ENCODE results near the gene MAB21L1. TPM values are rescaled to one million over a fixed set of nuclear protein-coding genes. Genes with fewer than 3 reads are reported as not detected.
A peak's percentile ranks its signal among the peaks of the same experiment; 100 is the strongest.

MAB21L1 gene
- total RNA-seq, 1 donor from 2014 or later, result not detected

GRCh38 chr13:35479706-35480105, 3.2 kb upstream of the MAB21L1 start:
- DNase-seq (ENCODE audit: low read depth in 2 of 2), result no peak

DNA sequence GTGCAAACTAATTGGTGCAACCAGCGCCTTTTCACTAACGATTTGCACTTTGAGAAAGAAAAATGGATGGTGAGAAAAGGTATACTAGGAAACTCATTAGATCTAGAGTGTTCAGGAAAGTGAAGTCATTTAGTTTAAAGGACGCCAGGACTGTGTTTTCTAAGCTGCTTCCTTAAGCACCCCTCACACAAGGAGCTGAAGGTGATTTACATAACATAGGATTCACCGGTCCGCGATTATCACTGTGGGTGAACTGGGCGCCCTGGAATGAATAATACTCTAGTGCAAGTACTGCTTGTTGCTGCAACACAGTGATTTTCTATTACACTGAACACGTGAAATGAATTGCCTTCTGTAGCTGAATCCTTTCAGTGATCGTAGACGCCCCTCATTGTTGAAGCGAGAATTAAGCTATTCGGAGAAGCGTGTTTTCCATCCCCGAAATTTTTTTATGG, 2.6 kb upstream of the MAB21L1 start:
- no peak for DNase-seq (ENCODE audit: low read depth in 2 of 2)

DNA sequence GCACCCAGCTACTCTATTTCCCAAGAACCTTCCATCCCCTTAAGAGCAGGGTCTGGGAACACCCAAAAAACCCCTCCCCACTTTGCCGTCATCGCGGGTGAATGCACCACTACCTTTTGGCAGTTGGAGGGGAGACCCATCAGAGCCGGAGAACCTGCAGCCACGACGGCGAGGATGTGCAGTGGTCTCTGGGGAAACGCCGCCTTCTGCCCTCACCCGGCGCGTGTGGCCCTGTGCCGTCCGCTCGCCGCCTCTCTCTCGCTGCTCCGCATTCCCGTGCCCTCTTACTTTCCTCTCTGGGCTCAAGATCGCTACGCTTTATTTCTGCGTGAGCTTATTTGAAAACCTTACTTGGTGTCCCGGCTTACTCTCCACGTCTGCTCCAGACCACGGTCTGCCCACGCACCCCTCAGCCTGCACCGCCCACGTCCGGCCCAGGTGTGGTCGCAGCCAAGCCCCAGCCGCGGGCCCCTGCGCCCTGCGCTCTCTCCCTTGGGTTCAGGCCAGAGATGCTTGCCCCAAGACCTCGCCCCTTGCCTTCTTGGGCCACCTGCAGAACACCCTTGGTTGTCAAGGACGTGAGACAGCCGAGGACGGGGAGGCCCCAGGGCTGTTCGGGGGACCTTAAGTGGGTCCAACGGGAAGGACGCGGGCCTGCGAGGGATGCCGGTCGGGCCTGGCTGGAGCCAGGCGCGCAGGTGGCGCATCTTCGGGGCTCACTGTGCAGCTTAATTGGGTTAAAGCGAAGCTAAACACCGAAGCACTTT, 2.0 kb upstream of the MAB21L1 start:
- DNase-seq (ENCODE audit: low read depth in 2 of 2), result no peak

DNA sequence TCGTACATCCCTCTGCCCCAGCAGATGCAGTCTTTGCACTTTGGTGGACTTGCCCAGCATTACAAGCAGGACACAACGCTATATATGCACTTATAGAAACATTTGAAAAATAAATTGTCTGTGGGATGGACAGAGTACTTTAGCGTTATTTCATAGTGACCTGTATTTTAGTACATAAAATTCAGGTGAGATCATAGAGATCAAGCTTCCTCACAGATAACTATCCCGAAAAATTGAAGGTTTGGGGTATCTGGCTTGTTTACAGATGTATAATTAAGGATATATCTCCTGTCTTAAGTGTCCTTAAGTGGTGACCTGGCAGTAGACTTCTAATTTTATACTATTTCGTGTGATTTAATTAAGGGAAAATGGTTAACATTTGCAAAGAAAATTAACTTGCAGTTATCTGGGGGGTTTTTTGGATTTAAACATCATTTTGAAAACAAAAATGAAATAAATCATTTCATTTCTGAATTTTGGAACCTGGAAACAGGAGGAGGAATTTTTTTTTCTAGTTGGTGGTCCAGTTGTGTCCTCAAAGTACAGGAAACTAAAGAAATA, 977 bp upstream of the MAB21L1 start:
- DNase-seq (ENCODE audit: low read depth in 2 of 2), result no peak

- peak in 1 of 2 donors; percentile 1 for DNase-seq (ENCODE audit: low read depth in 2 of 2)
Observed at GRCh38 chr13:35475212-35475959, 1.1 kb downstream of the MAB21L1 start.

DNA sequence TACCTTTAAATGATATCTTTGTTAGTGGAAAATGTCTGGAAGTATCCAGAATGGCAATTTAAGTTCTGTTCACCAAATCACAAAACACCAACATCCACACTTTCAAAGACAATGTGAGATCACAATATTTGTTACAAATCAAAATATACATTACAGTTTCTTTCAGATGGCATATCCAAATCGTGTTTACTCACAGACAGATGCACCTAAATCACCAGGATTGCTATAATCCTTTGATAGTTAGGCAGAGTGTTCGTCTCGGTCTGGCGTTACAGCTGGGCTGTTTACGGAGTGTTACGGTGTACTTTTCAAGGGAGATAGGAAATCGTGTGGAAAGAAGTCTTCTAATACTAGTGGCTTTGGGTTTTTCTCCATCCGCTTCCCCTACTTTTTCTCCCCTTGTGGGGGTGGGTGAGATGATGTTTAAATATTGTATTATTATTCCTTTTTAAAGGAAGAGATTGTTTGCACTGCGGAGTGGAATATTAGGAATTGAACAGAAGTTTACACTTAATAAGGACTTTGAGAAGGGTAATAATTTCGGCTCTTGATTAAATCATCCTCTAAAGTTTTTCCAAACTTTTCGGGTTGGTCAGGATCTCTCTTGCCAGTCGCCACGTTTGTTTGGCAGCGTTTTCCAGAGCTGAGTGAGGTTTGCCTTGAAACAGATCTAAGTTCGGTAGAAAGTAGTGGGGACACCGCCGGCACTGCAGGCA, 1.8 kb downstream of the MAB21L1 start:
- DNase-seq (ENCODE audit: low read depth in 2 of 2), result no peak

- DNase-seq (ENCODE audit: low read depth in 2 of 2), result no peak
Observed at GRCh38 chr13:35473802-35474201, 2.7 kb downstream of the MAB21L1 start.

DNA sequence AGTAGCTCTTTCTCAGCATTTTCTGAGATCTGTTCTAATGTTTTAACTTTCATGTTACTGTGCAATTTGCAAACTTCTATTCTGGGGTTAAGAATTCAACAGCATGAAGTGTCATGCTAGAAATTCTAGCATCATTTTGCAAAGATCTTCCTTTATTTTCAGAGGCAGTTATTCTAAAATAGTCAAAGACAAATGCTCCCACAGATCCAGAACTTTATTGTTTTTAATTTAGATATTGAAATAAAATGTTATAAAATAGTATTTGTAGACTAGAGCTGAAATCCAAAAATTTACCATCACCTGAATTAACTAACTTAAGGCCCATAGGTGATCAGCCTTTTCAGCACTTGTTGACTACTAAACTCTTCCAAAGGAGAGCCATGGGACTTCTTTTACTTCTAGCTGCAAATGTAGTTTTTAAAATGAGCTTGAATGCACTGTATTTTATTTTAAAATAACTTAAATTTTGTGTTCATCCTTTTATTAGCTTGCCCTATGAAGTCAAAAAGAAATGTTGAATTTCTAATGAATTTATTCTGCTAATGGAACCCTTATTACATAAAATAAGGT, 3.2 kb downstream of the MAB21L1 start:
- no peak for DNase-seq (ENCODE audit: low read depth in 2 of 2)

- DNase-seq (ENCODE audit: low read depth in 2 of 2), result no peak
Observed at GRCh38 chr13:35472323-35472881, 4.1 kb downstream of the MAB21L1 start.

DNA sequence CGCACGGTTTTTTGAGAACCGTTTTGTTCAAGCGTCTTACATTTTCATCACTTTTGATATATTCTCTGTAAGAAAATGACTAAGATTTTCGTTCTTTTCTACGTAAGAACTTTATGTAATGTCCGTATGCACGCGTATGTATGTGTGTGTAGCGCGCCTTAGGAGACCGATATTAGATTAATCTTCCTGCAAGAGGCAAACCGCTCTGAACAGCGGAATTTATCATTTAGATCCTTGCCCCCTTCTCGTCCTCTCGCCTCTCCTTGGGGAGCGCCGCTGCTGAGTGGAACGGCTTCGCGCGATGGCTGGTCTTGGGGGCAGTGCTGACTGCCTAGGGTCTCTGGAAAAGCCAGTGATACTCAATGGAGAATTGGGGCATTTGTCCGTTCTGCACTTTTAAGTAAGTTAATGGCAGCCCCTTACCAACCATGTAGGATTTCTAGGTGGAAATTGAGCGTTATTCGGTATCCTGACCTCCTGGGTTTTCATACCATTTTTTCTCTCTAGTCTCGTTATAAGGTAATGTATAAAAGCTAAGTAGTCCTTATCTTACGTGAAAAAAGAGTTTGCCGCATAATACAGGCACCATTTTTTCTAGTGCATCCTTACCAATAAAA, 4.7 kb downstream of the MAB21L1 start:
- DNase-seq (ENCODE audit: low read depth in 2 of 2), result no peak

DNA sequence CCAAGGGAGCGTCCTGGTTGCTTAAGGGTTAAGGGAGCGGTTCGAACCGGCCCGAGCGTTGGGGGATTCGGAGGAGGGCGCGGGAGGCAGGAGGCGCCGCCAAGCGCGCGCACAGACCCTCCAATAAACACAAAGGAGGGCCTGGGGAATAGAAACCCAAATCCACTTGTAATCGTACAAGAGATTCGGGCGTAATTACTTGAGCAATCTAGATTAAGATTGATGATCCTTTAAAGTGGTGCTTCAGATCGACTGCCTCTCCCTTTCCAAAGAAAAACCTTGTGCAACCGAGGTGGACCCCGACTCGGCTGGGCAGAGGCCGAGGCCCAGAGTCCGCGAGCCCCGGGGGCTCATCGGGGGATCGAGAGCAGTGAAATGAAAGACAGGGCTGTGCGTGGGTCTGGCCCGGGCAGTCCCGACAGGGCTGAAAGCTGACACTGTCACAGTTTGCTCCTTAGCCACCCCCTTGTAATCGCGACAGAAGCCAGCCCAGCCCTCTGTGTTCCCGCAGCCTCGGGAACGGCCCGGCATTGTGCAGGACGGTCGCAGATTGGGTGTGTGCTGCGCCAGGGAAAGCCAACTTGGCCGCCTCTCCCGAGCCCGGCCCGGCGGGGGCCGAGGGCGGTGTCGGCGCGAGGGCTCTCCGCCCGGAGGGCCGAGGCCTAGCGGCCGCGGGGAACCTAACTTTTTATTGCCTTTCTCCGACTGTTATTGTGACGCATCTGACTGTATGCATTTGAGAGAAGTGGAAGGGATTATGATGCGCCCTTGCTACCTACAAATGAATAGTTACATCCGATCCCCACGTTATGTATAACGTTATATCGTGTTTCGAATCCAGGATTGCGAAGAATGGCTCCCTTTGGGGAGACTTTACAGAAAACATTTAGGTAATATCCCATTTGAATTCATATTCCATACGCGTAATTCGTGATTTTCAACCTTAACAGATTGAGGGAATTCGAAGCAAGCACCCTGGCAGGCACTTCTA, 5.5 kb downstream of the MAB21L1 start:
- no peak for DNase-seq (ENCODE audit: low read depth in 2 of 2)

DNA sequence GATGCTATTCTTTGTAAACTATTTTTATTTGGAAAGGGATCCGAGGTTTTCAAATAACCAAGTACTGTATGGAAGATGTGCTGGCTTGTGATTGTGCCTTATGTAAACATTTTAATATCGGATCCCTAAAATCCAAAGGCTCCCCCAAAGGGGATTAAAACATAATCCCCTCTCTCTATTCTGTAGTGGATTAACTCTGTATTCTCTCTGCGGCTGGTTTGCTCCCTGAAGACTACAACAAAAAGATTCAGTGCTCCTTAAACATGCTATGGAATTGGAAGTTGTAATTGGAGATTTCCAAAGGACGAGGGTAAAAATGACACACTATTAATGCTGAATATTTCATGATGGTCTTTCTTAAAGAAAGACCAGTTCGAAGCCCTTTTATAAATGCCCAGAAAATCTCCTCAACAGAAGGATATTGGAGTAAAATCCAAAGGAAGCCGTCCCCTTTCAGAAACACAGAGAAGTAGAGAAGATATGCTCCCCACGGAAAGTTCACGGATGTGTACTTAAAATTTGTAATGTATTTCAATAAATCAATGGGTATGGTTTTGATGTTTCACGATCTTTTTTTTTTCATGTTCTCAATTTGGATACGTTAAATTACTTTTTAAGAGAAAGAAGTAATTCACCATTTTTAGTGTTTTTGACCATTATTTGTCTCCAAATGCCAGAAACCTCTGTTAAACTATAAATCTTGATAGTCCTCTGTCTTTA, 6.5 kb downstream of the MAB21L1 start:
- no peak for DNase-seq (ENCODE audit: low read depth in 2 of 2)

DNA sequence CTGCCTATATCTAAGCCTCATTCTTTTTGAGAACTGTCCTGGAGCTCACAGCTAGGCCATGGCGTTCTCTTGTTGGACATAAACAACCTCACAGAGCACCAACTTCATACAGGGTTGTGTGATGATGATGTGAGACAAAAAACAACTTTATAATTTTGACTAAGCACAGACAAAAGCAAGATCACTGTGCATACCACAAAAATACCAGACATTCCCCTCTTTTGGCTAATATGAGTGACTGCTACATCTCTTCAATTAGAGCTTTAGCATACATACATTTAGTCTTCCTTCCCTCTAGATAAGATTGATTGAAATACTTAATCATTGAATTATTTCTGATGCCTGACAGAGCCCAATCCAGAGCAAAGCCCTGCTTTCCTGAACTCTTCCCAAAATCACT, 8.3 kb downstream of the MAB21L1 start:
- DNase-seq (ENCODE audit: low read depth in 2 of 2), result no peak

DNA sequence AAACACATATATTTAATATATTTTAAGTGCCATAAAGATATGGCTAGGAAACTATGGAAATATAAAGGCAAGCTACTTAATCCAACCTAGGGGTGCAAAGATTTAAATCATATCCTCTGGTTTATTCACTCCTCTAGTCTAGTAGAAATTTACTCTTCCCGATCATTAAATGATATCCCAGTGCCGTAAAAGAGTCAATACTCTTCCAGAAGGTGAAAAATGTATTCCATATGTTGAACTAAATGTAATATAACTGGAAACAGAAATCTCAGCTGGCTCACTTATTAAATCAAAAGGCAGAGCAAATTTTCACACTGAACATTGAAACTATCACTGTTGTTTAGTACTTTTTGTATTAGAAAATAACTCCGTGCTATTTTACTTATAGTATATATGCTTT, 11.1 kb downstream of the MAB21L1 start:
- DNase-seq (ENCODE audit: low read depth in 2 of 2), result no peak

GRCh38 chr13:35460061-35460460, 16.4 kb downstream of the MAB21L1 start:
- no peak for DNase-seq (ENCODE audit: low read depth in 2 of 2)

- DNase-seq (ENCODE audit: low read depth in 2 of 2), result no peak
Observed at GRCh38 chr13:35457258-35457657, 19.2 kb downstream of the MAB21L1 start.

GRCh38 chr13:35455022-35455421, 21.5 kb downstream of the MAB21L1 start:
- no peak for DNase-seq (ENCODE audit: low read depth in 2 of 2)

DNA sequence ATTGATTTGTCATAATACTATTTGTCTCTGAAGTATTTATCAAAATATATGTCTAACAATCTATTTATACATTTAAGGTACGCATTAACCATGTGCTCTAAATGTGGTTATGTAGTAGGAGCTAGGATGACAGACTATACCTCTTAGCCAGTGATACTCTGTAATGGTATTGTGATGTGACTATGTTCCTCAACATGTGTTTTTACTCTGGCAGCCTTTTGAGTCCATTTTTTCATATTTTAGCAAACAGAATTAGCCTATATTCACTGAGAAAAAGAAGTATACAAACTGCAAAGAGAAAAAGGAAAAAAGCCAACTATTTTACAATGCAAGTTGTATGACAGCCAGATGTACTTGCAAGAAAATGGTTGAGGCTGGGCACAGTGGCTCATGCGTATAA, 26.7 kb downstream of the MAB21L1 start:
- DNase-seq (ENCODE audit: low read depth in 2 of 2), result no peak

- DNase-seq (ENCODE audit: low read depth in 2 of 2), result no peak
Observed at GRCh38 chr13:35448465-35448864, 28.0 kb downstream of the MAB21L1 start.

Data from dermis microvascular lymphatic vessel endothelial cell (primary cell).